ENCODE results near the gene GALNT18. TPM values are rescaled to one million over a fixed set of nuclear protein-coding genes. Genes with fewer than 3 reads are reported as not detected.

GALNT18 gene
- total RNA-seq, 1 donor from 2014 or later, result 46.4 TPM

DNA sequence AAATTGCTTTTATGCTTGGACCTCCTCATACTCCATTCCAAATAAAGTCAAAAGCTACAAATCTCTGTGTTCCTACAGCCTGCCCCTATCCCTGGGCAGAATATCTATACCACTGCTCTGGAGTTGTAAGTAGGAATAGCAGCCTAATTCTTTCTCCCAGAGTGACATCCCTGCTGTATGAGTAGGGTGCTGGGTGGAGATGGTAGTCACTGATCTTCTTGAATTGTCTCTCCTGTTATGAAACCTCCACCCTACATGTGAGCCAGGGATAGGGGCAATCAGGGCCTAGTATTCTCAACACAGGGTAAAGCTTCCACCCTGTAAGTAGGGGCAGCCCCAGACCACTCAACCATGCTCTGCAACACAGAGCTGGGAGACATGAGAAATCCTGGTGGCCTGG is 19.8 kb downstream of the GALNT18 start:
- TF ChIP-seq, protein P1, sequence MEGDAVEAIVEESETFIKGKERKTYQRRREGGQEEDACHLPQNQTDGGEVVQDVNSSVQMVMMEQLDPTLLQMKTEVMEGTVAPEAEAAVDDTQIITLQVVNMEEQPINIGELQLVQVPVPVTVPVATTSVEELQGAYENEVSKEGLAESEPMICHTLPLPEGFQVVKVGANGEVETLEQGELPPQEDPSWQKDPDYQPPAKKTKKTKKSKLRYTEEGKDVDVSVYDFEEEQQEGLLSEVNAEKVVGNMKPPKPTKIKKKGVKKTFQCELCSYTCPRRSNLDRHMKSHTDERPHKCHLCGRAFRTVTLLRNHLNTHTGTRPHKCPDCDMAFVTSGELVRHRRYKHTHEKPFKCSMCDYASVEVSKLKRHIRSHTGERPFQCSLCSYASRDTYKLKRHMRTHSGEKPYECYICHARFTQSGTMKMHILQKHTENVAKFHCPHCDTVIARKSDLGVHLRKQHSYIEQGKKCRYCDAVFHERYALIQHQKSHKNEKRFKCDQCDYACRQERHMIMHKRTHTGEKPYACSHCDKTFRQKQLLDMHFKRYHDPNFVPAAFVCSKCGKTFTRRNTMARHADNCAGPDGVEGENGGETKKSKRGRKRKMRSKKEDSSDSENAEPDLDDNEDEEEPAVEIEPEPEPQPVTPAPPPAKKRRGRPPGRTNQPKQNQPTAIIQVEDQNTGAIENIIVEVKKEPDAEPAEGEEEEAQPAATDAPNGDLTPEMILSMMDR (IDR thresholded peaks at IDR 0.05), result no peak
- ATAC-seq (no peak), DNase-seq (no peak)
- no peaks in the 10 kb centered on the region for H3K27me3 ChIP-seq (ENCODE audit: low read depth)
- H3K27ac ChIP-seq, result no peak overlapping the region
- H3K4me1 ChIP-seq, result no peaks in the 10 kb centered on the region
- no peaks in the 10 kb centered on the region for H3K36me3 ChIP-seq
- intact Hi-C loops (cut with DNase I), result no loop called here
- H3K4me3 ChIP-seq, result no peak overlapping the region
- H3K9me3 ChIP-seq, result no peaks in the 10 kb centered on the region

DNA sequence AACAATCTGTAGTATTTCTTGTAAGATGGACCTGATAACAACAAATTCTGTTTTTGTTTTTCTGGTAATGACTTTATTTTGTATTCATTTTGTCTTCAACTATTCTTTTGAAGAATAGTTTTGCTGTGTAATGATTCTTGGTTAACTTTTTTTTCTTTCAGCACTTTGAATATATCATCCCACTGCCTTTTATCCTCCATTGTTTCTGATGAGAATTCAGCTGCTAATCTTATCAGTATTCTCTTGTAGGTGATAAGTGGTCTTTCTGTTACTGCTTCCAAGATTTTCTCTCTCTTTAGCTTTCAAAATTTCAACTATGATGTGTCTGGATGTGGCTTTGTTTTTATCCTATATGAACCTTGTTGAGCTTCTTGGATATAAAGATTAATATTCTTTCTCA is 21.5 kb downstream of the GALNT18 start:
- intact Hi-C loops (cut with DNase I), result no loop called here
- H3K4me3 ChIP-seq, result no peak overlapping the region
- DNase-seq (no peak), ATAC-seq (no peak)
- no peak overlapping the region for H3K27ac ChIP-seq
- H3K4me1 ChIP-seq, result no peaks in the 10 kb centered on the region
- H3K9me3 ChIP-seq, result no peaks in the 10 kb centered on the region
- no peaks in the 10 kb centered on the region for H3K27me3 ChIP-seq (ENCODE audit: low read depth)
- TF ChIP-seq, protein P1 (IDR thresholded peaks at IDR 0.05), result no peak
- no peaks in the 10 kb centered on the region for H3K36me3 ChIP-seq

DNA sequence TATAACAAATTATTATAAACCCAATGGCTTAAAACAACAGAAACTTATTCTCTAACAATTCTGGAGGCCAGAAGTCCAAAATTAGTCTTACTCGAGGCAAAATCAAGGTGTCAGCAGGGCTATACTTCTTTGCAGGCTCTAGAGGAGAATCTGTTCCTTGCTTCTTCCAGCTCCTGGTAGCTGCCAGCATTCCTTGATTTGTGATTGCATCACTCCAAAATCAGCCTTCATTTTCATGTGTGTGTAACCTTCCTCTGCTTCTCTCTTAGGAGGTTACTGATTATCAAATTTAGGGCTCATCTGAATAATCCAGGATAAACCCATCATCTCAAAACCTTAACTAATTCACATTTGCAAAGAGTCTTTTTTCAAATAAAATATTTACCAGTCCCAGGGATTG is 23.6 kb downstream of the GALNT18 start:
- intact Hi-C loops (cut with DNase I), result no loop called here
- Histone ChIP-seq H3K4me1 (no peaks in the 10 kb centered on the region), H3K9me3 (no peaks in the 10 kb centered on the region), H3K27ac (no peak overlapping the region), H3K27me3 (ENCODE audit: low read depth) (no peaks in the 10 kb centered on the region), H3K36me3 (no peaks in the 10 kb centered on the region), H3K4me3 (no peak overlapping the region)
- TF ChIP-seq, protein P1 (IDR thresholded peaks at IDR 0.05), result no peak
- ATAC-seq (no peak), DNase-seq (no peak)

DNA sequence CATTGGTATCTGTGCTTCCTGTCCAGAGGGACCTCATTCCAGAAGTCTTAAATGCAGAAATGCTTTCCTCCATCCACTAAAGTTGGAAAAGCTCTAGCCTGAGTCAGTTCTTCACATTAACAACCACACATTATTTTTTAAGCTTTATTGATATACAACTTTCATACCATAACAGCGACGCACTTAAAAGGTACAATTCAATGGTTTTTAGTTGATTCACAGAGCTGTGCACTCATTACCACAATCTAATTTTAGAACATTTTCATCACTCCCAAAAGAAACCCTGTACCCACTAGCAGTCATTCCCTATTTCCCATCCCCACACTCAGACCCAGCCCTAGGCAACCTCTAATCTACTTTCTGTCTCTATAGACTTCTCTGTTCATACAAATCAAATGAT is 27.6 kb downstream of the GALNT18 start:
- Histone ChIP-seq H3K4me3 (no peak overlapping the region), H3K27me3 (ENCODE audit: low read depth) (no peaks in the 10 kb centered on the region), H3K36me3 (no peaks in the 10 kb centered on the region), H3K4me1 (peaks cover 13% of the 10 kb centered on the region), H3K9me3 (no peaks in the 10 kb centered on the region), H3K27ac (no peak overlapping the region)
- TF ChIP-seq, protein P1 (IDR thresholded peaks at IDR 0.05), result no peak
- ATAC-seq, result no peak
- no peak for DNase-seq
- intact Hi-C loops (cut with DNase I), result no loop called here

DNA sequence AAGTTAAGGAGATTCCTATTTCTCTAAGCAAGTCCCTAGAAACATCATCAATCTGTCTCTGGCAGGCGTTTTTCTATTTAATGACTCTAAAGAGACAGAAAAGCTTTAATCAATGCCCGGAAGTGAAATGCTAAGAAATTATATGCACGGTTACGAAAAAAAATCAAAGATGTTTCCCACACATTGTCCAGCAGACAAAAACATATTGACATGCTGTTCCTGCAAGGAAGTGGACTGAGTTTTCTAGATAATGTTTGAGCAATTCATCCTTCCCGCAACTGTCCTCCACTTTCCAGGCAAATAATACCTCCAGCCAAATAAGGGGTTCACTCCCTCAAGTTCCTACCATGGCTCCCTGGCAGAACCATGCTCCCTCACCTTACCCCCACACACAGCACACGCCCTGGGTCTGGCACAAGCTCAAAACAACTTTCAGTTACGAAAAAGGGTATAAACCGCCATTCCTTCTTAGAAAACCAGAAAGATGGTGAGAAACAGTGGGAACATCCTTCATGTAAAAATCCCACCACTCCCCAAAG is 29.6 kb downstream of the GALNT18 start:
- Histone ChIP-seq H3K27me3 (ENCODE audit: low read depth) (no peaks in the 10 kb centered on the region), H3K27ac (peak overlapping the region; percentile 42), H3K9me3 (no peaks in the 10 kb centered on the region), H3K36me3 (no peaks in the 10 kb centered on the region), H3K4me3 (no peak overlapping the region), H3K4me1 (peaks cover 16% of the 10 kb centered on the region)
- TF ChIP-seq, protein P1 (IDR thresholded peaks at IDR 0.05), result no peak
- no peak for ATAC-seq
- intact Hi-C loops (cut with DNase I), result no loop called here
- DNase-seq, result no peak

DNA sequence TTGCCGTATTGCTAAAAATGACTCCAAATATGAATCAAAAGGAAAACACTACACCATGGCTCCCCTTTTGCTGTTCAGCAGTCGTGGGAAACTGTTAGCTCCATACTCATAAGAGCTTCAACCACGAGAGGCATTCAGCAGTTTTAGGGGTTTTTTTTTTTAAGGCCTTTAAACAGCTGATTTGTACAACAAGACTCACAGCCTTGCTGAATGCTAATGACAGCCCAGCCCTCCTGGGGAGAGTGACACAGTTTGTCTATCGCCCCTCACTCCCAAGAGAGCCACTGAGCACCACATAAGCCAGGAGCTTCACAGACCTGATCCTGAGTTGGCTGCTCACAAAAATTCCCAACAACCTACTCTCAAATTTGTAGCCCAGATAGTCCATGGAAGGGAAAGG is 32.4 kb downstream of the GALNT18 start:
- TF ChIP-seq, protein P1 (IDR thresholded peaks at IDR 0.05), result no peak
- DNase-seq, result no peak
- Histone ChIP-seq H3K27ac (no peak overlapping the region), H3K9me3 (no peaks in the 10 kb centered on the region), H3K27me3 (ENCODE audit: low read depth) (no peaks in the 10 kb centered on the region), H3K36me3 (no peaks in the 10 kb centered on the region), H3K4me1 (peaks cover 25% of the 10 kb centered on the region), H3K4me3 (no peak overlapping the region)
- intact Hi-C loops (cut with DNase I), result no loop called here
- ATAC-seq, result no peak
